GM21717 (cell line): Measurements from ENCODE around the gene TC2N.
"Not testable (repeated sequence)": the region's sequence is repeated elsewhere in the genome, so short reads cannot be mapped to it uniquely, and the experiment has no call there.

Source experiments
- ATAC-seq: cut with Tn5 transposase; IDR thresholded peaks from one replicate; pipeline ENCODE4 v1.9.1; 2021; ENCODE audit warnings: mild to moderate bottlenecking, moderate library complexity; ENCODE audit not compliant: unreplicated experiment

The TC2N gene

GRCh38 chr14:91835197-91835919 lies 32.0 kb downstream of the TC2N start:
- ATAC-seq, result peak; percentile 18

GRCh38 chr14:91834571-91834970 lies 32.8 kb downstream of the TC2N start:
- no peak for ATAC-seq

GRCh38 chr14:91831337-91831736 lies 36.0 kb downstream of the TC2N start:
- no peak for ATAC-seq

GRCh38 chr14:91830777-91831176 lies 36.6 kb downstream of the TC2N start:
- ATAC-seq, result peak; percentile 81

DNA sequence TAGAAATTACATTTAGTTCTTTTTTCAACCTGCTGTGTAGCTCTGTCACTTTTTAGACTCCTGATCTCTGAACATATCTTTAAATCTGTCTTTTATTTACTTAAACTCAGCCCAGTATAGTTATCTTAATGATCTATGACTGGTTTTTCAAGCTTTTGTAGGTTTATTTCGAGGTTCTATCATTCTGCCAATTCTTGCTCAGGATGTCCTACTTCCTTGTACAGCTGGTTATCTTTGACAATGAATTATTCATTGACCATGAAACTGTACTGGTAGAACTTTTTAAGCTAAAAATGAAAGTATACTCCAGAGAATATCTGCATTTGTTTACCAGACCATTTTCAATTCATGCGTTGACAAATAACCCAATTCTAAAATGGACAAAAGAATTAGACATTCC lies 37.8 kb downstream of the TC2N start:
- no peak for ATAC-seq

GRCh38 chr14:91827746-91828145 lies 39.6 kb downstream of the TC2N start:
- no peak for ATAC-seq

- ATAC-seq, result peak; percentile 85
Observed at GRCh38 chr14:91817566-91818325, 49.6 kb downstream of the TC2N start.

DNA sequence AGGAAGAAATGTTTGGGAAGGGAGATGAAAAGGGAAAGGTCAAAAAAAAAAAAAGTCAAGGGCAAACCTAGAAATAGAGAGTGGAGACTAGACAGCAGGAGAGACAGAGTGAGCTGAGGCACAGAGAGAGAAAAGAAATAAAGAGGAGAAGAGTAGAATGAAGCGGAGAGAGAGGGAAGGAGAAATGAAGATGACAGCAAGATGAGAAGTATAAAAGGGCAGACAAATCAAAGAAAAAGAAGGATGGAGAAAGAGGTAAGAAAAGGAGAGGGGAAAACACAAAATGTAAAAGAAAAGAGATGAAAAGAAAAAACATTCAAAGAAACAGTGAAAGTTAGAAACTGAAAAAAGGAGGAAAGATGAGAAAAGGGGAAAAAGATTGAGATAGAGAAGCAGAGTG lies 53.0 kb downstream of the TC2N start:
- no peak for ATAC-seq

GRCh38 chr14:91810699-91811098 lies 56.6 kb downstream of the TC2N start:
- ATAC-seq, result no peak

DNA sequence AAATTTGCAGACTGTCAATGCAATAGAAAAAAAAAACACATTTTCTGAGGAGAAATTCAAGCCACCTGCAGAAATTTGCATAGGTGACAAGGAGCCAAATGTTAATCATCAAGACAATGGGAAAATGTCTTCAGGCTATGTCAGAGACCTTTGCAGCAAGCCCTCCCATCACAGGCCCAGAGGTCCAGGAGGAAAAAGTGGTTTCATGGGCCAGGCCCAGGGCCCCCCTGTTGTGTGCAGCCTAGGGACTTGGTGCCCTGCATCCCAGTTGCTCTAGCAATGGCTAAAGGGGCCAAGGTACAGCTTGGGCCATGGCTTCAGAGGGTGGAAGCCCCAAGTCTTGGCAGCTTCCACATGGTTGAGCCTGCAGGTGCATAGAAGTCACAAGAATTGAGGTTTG lies 60.6 kb downstream of the TC2N start:
- ATAC-seq, result no peak

GRCh38 chr14:91806094-91806493 lies 61.2 kb downstream of the TC2N start:
- ATAC-seq, result not testable (repeated sequence)

- ATAC-seq, result no peak
Observed at GRCh38 chr14:91805659-91806058, 61.7 kb downstream of the TC2N start.

- ATAC-seq, result no peak
Observed at GRCh38 chr14:91801358-91801757, 66.0 kb downstream of the TC2N start.

DNA sequence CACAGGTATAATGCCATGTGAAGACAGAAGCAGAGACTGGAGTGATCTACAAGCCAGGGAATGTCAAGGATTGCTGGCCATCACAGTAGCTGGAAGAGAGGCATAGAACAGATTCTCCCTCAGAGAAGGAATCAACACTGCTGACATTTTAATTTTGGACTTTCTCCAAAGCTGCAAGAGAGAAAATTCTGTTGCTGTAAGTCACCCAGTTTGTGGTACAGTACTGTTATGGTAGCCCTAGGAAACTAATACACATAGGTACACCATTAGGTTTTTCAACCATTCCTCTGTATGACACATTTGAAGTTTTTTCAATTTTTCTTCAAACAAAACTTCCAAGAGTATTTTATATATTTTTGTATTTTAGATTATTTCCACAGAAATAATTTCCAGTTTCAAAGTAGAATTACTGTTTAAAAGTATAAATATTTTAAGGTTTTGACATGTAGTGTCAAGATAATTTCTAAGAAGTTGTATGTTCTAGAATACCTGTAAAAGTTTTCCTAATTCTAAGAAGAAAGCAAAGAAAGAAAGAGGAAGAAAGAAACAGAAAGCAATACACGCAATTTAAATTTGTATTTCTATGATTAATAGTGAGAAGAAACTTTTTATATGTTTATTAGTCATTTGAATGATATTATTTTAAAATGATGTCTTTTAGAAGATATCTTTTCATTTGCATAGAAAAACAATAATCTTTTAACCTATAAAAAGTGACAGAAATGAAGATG lies 70.6 kb downstream of the TC2N start:
- ATAC-seq, result no peak

DNA sequence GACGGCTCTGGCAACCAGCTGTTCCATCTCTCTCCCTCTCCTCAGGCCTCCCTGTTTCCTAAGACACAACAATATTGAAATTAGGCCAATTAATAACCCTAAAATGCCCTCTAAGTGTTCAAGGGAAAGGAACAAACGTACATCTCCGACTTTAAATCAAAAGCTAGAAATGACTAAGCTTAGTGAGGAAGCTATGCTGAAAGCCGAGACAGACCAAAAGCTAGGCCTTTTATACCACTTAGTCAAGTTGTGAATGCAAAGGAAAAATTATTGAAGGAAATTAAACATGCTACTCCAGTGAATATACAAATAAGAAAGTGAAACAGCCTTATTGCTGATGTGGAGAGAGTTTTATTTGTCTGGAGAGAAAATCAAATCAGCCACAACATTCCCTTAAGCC lies 73.6 kb downstream of the TC2N start:
- ATAC-seq, result no peak

DNA sequence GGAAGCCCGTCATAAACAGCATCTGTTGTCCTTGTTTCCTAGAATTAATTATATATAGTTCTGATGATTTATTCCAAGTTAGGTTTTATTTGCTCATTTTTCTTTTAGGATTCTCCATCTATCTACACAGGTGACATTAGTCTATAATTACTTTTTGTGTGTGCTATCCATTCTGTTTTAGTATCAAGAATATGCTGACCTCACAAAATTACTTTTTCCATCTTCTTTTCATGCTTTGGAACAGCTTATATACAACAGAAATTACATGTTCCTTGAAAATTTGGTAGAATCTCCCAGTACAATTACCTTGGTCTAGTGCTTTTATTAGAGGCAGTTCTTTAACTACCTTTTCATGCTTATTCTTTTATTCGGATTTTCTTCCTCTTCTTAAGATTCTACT lies 81.1 kb downstream of the TC2N start:
- ATAC-seq, result no peak

DNA sequence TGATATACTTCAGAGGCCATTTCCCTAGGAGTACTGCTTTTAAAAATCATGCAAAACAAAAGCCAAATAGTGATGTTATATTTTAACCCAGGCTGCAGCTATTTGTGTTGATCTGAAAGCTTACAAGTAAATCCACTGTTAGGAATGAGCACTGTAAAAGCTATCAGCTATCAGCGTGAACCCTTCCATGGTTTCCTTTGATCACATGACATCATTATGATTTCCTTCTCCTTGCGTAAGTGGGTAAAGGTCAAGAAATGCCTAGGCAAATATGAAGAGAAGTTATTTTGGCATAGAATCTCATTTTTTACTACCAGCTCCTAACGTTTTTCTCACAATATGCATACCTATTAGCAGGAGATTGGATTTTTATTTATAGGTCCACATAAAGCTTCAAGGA lies 86.9 kb downstream of the TC2N start:
- no peak for ATAC-seq

DNA sequence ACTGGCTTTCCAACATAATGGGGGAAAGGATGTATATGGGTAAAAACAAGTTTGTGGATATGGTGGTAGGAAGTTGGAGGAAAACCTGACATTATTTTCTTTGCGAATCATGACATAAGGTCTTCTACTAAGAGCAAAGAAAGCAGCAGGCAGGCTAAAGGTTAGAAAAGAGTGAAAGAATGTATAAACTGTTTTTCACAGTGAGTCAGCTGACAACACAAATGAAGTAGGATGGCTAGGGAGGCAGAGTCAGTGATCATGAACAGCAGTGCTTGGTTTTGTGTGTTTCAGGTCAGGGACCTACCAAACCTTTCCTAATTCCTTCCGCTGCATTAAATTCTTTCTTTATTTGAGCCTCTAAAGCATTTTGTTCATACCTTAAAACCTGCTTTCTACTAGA lies 89.1 kb downstream of the TC2N start:
- no peak for ATAC-seq

DNA sequence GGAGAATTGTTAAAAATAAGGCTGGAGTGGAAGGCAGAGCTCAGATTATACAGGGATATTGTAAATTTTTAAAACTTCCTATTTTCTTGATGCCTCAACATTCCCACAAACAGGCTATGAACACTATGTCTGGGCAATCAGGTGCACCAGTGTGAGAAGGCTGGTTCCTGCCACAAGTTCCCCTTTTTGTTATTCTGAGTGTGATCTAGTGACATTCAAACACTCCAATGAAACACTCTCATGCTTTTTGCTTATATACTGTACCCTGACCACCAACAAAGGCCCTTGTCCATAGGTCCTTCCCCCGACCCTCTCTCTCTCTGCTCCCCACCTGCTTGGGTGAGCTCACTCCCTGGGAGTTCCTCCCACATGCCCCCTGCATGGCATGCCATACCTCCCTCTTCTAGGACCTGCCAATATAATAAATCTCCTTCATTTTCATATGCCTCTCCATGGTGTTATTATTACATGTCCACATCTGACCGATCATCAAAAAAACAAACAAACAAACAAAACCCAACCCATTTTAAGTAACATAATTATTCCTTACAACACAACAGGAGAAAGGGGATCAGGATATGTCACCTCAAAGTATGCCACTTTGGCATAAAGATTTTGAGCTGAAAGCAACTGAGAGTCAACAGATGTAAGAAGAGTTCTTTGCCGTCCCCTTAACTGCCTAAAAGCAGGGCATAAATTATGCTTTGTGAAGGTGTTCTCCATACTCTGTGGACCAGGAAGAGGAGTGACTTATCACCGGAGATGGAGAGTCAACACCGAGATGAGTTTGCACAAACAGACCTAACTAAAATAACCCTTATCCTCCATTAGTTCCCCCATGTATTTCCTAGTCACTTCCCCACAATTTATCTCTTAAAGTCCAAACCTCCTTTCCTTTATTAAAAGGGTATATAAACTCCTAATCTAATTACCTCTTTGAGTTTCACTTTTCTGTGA lies 92.9 kb downstream of the TC2N start:
- no peak for ATAC-seq

DNA sequence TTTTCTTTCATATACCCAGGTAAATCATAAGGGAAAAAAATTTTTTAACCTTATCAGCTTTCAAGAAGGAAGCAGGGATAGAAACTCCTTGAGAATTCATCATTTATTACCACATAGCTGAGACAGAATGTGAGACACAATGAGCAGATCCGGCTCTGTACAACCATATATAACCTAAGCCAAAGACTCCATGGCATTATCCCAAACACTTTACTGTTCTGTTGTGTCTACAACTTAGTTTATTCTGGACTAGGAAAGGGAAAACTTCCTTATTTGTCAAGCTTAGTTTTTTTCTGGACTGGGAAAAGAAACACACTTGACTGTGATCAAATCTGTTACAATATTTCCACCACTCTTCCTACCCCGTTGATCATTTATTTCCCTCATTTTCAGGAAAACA lies 97.2 kb downstream of the TC2N start:
- ATAC-seq, result no peak
